T-helper 9 cell (primary cell): ENCODE data around the gene SCN8A.

Experiments
- DNase-seq: peaks from one replicate; pipeline ENCODE4 v3.0.0-alpha.2; 2020

SCN8A gene

DNA sequence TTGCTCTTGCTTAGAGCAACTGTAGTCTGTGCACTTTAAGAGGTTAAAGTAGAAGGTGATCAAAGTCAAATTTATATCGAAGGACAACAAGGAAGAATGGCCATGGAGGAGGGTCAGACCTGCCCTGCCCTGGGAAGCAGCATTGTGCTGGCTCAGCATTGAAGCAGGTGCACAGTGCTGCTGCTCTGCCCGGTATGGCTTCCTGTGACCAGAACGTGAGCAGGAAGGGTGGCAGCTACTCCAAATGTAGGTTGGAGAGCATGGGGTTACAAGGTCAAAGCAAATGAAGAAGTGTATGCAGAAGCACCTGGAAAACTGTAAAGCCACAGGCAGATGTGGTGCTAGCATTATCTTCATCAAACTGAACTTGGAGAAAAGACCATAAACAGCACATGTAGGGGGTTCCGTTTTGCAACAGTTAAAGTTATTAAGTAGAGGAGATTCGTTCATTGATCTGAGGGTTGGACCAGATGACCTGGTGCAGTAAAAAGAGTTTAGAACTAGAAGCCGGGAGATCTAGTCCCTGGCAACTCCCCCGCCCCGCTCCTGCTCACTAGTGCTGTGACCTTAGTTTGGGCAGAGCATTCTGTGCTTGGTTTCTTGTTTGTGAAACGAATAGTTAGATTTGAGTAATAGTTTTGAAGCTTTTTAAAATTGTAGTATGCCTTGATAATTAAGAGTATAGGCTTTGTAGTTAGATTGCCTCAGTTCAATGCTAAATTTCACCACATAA is 84.2 kb downstream of the SCN8A start:
- DNase-seq = no peak

DNA sequence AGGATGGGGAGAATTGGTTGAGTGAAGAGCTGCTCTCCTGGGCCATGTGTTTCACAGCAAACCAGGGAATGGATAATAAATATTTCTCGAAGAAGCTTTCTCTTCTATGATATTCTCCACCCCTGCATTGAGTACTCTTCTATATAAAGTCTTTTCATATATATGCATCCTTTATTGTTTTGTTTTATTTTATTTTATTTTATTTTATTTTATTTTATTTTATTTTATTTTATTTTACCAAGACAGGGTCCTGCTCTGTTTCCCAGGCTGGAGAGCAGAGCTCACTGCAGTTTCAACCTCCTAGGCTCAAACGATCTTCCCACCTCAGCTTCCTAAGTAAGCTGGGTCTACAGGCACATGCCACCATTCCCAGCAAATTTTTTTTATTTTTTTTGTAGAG is 85.8 kb downstream of the SCN8A start:
- no peak for DNase-seq

DNA sequence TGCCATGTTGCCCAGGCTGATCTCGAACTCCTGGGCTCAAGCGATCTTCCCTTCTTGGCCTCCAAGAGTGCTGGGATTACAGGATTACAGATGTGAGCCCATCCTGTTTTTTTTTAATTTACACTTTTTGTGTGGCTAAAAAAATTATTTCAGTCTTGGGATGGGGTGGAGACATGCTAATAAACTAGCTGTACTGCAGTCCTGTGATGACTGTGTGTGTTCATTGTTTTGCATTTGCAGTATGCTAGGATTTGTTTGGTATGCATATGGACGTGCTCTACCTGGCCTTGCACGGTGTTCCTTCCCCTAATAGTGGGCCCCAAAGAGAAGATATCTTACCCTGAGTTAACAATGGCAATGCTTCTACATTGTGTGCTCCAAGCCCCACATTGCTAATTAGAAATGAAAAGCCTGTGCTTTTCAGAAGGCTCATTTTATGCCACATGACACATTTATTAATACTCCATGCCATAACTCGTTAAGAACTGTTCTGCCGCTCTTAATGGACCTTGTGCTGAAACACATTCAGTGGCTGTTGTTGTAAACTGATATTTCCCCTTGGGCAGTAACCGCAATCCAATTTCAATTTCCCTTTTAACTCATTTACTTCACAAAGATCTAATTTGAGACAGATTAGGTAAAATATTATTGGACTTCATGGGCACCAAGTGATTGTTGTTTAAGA is 86.4 kb downstream of the SCN8A start:
- no peak for DNase-seq

DNA sequence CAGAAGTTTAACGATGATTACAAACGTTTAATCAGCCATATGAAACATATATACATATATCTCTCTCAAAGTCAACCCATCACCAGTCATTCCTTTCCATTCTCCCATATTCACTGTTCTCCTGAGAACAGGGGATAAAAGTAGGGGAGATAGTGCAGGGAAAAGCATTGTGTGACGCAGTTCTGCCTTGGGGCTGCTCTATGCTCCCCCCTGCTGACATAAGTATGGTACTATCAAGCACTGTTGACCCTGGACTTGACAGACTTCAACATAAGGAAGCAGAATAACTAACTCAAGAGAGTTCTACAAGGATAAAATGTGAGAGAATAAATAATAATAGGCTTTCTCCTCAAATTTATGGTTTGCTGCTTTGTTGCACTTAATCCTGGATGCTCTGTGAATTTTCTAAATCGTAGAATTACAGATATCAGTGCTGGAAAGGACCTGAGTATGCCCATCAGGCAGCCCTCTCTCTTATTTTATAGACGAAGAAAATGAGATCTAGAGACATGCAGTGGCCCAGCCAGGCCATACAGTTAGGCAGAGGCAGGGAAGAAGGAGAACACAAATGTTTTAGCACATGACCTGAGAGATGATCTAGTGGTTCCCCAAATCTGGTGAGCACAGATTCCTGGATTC is 87.2 kb downstream of the SCN8A start:
- DNase-seq = no peak

DNA sequence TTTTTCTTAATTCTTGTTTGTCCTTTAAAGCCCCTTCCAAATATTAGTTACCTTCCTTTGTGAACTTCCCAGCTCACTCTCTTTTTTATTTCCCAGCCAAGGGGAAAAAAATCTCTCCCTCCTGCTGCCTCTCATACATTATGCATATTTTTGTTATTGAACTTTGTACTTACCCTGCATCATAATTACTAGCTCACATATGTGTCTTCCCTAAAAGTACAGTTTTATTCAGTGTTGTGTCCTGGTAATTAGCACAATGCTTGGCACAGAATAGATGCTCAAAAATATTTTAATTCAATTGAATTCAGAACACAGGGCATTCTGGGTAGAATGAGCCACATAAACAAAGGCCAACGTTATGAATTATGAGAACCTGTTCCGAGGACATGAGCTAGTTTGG is 91.9 kb downstream of the SCN8A start:
- no peak for DNase-seq

DNA sequence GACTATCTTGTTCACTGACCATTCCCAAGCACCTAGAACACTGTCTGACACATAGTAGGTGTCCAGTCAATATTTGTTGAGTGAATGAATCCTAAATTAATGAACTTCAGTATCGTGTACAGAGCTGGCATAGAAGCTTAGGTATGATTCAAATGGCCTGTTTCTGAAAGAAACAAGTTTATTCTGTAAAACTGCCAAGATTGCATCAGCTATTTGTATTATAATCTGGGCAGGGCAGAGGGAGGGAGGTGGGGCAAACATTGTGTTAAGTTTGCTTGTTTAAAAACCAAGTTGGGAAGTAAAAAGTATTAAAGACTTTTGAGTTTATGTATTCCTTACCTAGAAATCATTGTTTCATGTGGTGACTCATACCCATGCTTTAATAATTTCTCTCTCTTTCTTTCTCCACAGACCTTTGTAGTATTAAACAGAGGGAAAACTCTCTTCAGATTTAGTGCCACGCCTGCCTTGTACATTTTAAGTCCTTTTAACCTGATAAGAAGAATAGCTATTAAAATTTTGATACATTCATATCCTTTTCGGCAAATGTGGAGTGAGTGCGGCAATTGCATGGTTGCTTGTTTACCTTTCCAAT is 92.8 kb downstream of the SCN8A start:
- DNase-seq = no peak

DNA sequence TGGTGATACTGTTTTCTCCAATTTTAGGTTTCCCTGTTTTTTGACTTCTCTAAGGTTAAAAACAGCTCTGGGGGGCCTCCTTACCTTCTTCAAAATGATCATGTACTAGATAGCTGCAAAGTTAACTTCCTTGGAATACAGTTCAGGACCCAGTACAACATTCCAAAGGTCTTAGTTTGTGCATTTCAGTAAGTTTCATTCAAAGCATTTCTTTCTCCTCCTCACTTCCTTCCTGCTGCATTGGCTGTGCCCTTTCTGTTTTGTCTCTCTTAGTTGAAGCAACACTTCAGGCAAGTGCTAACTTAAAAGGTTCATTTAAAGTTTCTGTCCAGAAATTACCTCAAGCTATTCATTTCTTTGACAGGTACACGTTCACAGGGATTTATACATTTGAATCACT is 95.7 kb downstream of the SCN8A start:
- no peak for DNase-seq

DNA sequence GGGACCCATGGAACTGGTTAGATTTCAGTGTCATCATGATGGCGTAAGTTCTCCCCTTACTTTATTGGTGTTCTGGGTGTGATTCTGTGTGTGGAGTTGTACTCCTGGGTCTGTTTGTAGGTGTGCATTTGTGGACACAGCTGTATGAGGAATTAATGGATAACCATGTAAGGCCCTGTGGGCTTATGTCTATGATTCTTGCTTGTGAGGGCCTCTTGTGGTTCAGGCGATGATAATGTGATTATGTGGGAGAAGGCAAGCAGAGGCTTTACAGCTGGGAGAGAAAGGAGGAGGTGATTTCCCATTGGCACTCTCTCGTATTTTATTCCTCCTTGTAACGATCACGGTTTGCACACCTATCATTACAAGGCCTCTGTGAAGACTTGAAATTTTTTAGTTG is 96.1 kb downstream of the SCN8A start:
- no peak for DNase-seq

DNA sequence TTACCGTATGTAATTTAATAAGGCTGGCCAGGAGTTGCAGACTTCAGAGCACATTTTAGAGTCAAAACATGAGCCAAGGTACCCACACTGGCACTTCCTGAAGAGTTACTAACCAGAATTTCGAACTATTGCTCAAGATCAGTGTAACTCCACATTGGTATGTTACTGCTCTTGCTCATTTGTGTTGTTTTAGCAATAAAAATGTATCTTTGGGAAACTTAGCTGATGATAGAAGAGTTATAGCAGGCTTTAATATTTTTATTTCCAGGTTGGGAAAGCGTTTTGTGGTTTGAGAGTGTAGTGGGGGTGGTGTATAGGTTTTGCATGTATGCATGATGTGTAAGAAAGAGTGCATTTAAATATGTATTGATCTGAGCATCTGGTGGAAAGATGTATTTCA is 96.6 kb downstream of the SCN8A start:
- no peak for DNase-seq

DNA sequence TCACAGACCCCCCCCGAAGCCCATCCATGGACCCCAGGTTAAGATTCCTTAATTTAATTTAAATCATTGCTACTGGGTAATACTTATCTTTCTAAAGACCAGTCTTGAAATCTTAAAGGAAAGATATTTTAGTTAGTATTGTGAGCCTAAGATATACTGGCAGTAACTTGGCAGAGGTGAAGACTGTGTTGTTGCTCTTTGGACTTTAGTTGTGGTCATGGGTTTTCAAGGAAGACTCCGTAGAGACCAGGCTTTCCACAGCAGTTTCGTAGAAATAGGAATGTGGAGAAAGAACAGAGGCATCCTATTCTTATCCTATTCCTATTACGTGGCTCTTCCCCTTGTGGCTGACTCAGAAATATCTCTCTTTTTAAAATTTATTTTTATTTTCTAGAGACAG is 99.0 kb downstream of the SCN8A start:
- no peak for DNase-seq

DNA sequence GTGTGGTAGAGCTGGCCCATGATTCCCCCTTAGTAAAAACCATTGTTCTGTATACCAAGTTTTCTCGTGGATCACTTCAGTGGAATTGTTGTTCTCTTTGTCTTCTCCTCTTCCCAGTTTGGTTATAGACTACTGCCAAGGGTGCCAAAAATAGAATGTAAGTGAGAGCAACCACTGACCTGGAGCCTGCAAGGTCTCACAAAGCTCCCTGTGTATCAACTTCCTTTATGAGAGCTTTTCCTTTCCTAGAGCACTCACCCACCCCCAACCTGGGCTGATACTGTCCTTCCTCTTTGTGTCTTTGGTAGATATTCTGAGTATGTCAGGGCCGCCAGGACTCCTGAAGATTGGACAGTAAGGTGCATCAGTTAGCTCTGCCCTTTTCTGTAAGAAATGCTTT is 101.0 kb downstream of the SCN8A start:
- DNase-seq = no peak

DNA sequence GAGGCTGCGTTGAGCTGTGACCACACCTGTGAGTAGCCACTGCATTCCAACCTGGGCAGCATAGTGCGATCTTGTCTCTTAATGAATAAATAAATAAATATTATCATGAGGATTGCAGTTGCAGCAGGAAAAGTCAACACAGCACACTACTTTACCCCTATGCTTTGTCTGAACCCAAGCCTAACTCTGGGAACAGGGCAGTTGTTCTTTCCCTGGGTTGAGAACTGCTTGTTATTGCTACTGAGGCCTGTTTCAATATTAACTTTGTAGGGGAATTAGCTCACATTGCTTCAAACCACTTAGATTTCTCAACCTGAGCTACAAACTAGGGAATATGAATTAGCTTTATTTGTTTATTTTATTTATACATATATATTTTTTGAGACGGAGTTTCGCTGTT is 102.5 kb downstream of the SCN8A start:
- no peak for DNase-seq

DNA sequence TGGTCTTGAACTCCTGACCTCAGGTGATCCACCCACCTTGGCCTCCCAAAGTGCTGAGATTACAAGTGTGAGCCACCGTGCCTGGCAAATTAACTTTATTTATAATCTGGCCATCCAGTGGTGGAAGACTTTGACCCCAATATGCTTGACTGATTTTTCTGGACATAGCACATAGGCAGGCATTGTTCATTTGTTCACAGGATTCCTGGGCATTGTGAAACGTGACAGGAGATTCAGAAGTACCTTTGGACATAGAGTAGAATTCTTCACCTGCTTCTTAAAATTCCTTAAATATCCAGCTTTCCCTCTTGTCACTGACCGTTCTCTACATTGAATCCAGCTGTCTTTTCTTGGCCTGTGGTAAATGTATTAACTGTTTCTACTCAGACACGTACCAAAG is 103.1 kb downstream of the SCN8A start:
- no peak for DNase-seq

DNA sequence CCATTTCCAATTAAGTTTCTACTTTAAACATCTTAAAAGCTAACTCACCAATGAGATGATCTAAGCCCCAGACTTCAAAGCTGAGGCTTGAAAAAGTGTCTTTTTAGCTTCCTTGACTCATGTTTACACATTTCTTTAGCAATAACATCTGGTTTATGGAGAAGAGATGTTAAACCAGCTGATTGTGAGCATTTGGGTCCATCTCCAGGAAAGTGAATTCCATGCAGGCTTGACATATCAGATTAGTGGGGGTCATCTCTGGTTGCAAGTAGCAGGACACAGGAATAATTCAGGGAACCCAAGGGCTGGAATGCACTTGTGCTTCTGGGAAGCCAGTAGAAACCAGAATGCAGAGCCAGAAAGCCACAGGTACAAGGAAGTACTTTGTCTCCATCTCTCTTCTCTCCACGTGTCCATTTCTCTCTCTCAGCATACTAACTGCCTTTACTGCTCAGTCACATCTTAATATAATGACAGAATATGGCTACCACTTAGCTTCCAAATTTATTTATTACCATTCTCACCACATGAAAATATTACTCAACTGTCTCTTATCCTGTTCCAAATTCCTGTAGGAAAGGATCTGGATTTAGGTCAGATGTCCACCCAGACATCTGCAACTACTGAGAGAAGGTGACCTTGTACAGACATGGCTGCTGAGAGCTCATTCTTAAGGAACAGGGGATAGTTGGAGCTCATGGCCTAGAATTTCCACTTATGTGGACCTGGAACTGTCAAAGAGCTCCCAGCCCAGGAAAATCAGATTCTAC is 104.4 kb downstream of the SCN8A start:
- DNase-seq = no peak

DNA sequence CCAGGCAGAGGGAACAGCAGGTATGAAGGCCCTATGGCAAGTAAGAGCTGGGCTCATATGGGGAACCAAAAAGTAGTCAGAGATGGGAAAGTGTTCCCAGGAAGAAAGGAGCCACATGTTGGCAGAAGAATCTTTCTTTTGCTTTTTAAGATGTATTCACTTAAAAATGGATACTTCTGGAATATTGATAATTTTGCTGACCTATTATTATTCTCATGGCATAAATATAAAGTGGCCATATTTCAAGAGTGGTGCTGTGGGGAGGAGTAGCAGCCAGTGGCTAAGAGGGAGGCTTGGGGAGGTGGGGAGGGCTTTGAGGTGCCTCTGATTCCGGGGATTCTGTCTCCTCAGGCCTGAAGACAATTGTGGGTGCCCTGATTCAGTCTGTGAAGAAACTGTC is 108.2 kb downstream of the SCN8A start:
- no peak for DNase-seq

DNA sequence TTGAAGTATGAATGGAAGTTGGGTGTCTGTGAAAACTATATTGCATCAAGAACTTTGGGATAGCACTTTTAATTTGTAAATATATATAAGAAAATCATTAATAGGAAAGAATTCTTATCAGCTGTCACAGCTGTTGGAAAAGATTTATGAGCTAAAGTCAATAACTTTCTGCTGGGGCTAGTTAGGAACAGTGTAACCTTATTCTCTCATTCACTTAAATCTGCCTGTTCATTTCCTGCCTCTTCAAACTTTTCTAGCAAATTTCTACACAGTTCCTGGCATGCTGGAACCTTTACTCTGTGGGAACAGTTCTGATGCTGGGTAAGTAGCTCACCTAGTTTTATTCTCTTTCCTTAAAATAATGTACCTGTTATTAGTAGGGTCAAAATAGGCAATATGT is 109.9 kb downstream of the SCN8A start:
- DNase-seq = no peak

DNA sequence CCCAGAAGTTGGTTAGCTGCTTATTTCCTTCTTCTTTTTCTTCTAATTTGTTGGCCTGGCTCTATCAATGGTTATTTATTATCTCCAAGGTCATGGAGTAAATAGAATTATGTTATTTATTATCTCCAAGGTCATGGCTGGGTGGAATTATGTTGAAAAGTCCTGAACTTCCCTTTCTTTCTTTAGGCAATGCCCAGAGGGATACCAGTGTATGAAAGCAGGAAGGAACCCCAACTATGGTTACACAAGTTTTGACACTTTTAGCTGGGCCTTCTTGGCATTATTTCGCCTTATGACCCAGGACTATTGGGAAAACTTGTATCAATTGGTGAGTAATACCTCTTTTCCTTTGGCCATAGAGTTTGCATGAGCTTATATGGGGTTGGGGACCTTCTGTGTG is 111.6 kb downstream of the SCN8A start:
- no peak for DNase-seq

DNA sequence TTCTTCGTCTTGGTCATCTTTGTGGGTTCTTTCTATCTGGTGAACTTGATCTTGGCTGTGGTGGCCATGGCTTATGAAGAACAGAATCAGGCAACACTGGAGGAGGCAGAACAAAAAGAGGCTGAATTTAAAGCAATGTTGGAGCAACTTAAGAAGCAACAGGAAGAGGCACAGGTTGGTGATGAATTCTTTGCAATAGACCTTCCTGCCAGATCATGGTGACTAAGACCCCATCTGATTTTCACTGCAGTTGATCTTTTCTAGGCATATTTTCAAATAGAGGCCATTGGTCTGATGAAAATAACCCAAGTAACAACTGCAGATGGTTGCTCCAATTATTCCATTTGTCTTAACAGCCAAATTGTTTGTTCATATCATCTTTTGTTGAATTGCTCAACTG is 114.4 kb downstream of the SCN8A start:
- no peak for DNase-seq

DNA sequence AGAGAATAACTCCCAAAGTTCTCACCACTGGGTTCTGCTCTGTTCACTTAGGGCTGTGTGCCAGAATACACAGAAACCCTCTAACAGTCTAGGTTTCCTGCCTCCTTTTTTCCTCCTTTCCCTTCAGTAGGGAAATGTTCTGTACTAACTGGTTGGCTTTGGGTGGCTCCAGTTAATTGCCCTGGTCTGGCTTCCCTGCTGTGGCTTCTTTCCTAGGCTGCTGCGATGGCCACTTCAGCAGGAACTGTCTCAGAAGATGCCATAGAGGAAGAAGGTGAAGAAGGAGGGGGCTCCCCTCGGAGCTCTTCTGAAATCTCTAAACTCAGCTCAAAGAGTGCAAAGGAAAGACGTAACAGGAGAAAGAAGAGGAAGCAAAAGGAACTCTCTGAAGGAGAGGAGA is 115.2 kb downstream of the SCN8A start:
- DNase-seq = no peak

DNA sequence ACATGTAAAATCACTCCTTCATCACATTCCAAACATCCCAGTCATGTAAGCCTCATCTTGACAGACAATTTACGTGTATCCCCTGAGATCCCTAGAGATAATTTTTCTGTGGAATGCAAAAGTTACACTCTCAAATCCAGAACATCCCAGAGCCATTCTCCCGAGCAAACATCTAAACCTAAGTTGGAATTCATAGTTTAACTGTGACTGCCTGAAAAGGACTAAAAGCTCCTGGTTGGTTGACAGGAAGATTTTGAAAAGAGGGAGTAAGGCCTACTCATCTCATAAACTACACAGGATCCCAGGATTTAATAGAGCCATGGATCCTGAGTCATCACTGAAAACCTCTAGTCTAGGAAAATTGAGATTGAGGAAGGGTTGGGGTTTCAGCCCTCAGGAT is 123.6 kb downstream of the SCN8A start:
- no peak for DNase-seq

DNA sequence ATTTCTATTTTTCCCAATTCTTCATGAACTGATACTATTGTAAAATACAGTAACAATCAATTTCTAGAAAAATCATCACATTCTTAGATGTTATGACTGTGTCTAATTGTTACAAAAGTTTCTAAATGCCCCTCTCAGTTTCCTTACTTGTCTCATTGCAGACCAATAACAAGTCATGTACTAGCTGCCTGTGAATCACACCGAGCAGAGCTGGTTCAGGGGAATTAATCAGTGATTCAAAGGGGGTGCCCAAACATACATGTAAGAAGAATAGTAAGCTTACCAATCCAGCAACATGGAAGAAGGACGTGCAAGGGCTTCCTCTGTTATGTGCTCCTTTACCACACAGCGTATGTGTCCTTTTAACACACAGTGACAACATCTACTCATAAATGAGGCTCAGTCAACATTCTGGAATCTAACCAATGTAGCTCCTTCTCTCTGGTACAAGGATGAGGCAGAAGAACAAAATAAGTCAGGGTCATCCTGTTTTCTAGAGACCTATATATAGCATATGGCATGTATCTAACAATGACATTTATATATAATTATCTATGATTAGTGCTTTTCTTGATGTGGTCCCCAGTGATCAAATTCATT is 126.4 kb downstream of the SCN8A start:
- DNase-seq = no peak

DNA sequence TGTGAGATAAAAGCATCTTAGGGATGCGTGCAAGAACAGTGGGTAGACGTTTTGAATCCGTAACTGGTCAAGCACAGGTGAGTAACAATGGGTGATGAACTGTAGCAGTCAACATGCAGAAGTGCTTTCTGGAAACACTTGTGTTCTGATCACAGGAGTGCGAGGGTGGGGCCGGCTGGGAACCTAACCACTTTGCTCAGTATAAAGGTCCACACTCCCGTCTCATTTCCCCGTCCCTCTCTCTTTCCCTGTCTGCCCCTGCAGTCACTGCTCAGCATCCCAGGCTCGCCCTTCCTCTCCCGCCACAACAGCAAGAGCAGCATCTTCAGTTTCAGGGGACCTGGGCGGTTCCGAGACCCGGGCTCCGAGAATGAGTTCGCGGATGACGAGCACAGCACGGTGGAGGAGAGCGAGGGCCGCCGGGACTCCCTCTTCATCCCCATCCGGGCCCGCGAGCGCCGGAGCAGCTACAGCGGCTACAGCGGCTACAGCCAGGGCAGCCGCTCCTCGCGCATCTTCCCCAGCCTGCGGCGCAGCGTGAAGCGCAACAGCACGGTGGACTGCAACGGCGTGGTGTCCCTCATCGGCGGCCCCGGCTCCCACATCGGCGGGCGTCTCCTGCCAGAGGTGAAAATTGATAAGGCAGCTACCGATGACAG is 130.4 kb downstream of the SCN8A start:
- DNase-seq = peak; percentile 16
